Parathyroid adenoma (tissue), 2 donors: ENCODE measurements around the gene CEP83.

Experiments
- H2AFZ ChIP-seq: fragments of 300-600 bp; sonication (generic); one replicate; pipeline ENCODE4 v1.7.0; 2017; ENCODE audit warnings: antibody characterized with exemption, mild to moderate bottlenecking
- H3K27ac ChIP-seq: fragments of 300-600 bp; sonication (generic); one replicate; pipeline ENCODE4 v1.7.0; 2017
- H3K27me3 ChIP-seq: fragments of 300-600 bp; sonication (generic); one replicate; pipeline ENCODE4 v1.7.0; 2017; ENCODE audit warnings: low read length; ENCODE audit not compliant: control insufficient read depth, insufficient read depth
- H3K36me3 ChIP-seq: fragments of 300-600 bp; sonication (generic); one replicate; pipeline ENCODE4 v1.7.0; 2017; ENCODE audit warnings: low read length; ENCODE audit not compliant: control insufficient read depth, insufficient read depth
- H3K4me1 ChIP-seq: fragments of 300-600 bp; sonication (generic); one replicate; pipeline ENCODE4 v1.7.0; 2017; ENCODE audit warnings: control low read depth
- H3K4me2 ChIP-seq: fragments of 300-600 bp; sonication (generic); one replicate; pipeline ENCODE4 v1.7.0; 2017; ENCODE audit warnings: low read length
- H3K4me3 ChIP-seq: fragments of 300-600 bp; sonication (generic); one replicate; pipeline ENCODE4 v1.7.0; 2017; ENCODE audit warnings: low read depth, low read length
- H3K79me2 ChIP-seq: fragments of 300-600 bp; sonication (generic); one replicate; pipeline ENCODE4 v1.7.0; 2017; ENCODE audit warnings: control low read depth
- H3K9ac ChIP-seq: fragments of 300-600 bp; sonication (generic); one replicate; pipeline ENCODE4 v1.7.0; 2017; ENCODE audit warnings: mild to moderate bottlenecking
- H3K9me3 ChIP-seq: fragments of 300-600 bp; sonication (generic); one replicate; pipeline ENCODE4 v1.7.0; 2017; ENCODE audit warnings: low read length; ENCODE audit not compliant: control insufficient read depth
- TF ChIP-seq, protein P1 (sequence below): fragments of 300-600 bp; sonication (generic); IDR thresholded peaks from one replicate; pipeline ENCODE4 v1.7.0; 2017; ENCODE audit warnings: antibody characterized with exemption, mild to moderate bottlenecking
- donor health status: primary hyperparathyroidism.

CEP83 gene

DNA sequence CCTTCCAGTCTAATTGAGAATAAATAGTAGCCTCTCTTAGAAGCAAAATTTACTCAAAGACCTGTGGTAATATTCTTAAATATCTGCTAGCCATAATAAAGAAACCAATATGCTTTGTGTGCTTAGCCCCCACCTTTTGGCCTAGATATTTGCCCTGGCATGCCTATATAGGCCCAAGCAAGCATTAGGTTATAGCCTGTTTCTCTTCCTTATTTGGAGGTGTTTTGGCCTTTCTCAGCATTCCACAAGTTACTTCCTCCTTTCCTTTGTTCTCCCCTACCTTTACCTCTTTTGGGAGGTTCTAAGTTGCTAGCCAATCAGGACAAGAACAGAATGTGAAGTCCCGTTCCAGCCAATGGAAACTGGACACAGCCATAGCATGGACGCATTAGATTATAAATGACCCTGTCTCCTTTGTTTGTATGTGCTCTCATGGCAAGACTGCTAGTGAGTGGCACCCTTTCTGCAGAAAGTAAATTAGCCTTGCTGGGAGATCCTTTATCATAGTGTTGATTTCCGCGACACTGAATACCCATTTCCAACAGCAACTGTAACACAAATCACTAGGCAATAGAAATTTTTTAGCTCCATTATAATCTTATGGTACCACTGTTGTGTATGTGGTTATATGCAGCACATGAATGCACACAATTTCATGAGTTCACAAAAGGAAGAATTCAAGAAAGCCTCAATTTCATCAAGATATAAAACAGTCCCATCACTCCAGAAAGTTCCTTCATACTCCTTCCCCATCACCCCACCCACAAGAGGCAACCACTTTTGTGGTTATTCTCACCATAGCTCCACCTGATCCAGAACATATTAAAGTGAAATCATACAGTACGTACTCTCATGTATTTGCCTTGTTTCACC is 37.6 kb downstream of the CEP83 start:
- no peaks in the 10 kb centered on the region for H3K36me3 ChIP-seq
- no peak overlapping the region for H3K9ac ChIP-seq
- H3K9me3 ChIP-seq, result no peaks in the 10 kb centered on the region
- no peak overlapping the region for H2AFZ ChIP-seq
- H3K79me2 ChIP-seq, result peaks cover 6% of the 10 kb centered on the region
- TF ChIP-seq, protein P1, sequence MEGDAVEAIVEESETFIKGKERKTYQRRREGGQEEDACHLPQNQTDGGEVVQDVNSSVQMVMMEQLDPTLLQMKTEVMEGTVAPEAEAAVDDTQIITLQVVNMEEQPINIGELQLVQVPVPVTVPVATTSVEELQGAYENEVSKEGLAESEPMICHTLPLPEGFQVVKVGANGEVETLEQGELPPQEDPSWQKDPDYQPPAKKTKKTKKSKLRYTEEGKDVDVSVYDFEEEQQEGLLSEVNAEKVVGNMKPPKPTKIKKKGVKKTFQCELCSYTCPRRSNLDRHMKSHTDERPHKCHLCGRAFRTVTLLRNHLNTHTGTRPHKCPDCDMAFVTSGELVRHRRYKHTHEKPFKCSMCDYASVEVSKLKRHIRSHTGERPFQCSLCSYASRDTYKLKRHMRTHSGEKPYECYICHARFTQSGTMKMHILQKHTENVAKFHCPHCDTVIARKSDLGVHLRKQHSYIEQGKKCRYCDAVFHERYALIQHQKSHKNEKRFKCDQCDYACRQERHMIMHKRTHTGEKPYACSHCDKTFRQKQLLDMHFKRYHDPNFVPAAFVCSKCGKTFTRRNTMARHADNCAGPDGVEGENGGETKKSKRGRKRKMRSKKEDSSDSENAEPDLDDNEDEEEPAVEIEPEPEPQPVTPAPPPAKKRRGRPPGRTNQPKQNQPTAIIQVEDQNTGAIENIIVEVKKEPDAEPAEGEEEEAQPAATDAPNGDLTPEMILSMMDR, result no peak
- H3K4me3 ChIP-seq, result no peak overlapping the region
- H3K27ac ChIP-seq, result no peak overlapping the region
- H3K4me2 ChIP-seq, result no peak overlapping the region
- no peaks in the 10 kb centered on the region for H3K4me1 ChIP-seq
- no peaks in the 10 kb centered on the region for H3K27me3 ChIP-seq

DNA sequence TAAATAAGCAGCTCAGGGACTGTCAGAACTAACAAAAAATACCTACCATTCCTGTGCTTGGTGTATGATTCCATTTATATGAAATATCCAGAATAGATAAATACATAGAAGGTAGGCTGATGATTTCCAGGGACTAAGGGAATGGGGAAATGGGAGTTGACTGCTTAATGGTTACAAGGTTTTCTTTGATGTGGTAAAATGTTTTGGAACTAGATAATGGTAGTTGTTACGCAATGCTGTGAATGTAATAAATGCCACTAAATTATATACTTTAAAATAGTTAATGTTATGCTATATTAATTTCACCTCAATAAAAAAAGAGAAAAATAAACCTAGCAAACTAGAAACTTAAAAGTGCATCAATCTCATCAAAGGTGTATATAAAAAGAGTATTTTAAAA is 41.1 kb downstream of the CEP83 start:
- no peak overlapping the region for H3K4me2 ChIP-seq
- no peak overlapping the region for H3K4me3 ChIP-seq
- no peaks in the 10 kb centered on the region for H3K36me3 ChIP-seq
- H3K4me1 ChIP-seq, result no peaks in the 10 kb centered on the region
- H3K27me3 ChIP-seq, result no peaks in the 10 kb centered on the region
- no peaks in the 10 kb centered on the region for H3K9me3 ChIP-seq
- TF ChIP-seq, protein P1, result no peak
- peaks cover 3% of the 10 kb centered on the region for H3K79me2 ChIP-seq
- no peak overlapping the region for H3K9ac ChIP-seq
- no peak overlapping the region for H3K27ac ChIP-seq
- no peak overlapping the region for H2AFZ ChIP-seq

DNA sequence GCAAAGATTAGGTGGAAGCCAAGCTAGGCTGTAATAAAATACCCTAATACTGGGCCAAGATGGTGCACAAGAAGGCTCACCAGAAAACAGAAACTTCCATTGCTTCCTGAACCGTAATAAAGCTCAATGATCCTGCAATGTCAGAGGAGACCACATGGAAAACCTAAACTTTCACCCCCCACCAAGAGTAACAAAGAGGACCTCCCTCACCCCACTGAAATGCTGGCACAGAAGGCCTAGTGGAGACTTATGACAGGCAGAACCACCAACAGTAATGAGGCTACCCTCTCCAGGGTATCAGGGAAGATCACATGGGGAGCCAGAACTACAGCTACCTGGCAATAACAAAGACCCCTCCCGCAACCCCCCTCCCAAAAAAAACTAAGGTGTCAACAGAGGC is 43.1 kb downstream of the CEP83 start:
- H3K27ac ChIP-seq, result no peak overlapping the region
- no peak overlapping the region for H3K4me2 ChIP-seq
- TF ChIP-seq, protein P1, result no peak
- no peaks in the 10 kb centered on the region for H3K27me3 ChIP-seq
- H3K9ac ChIP-seq, result no peak overlapping the region
- no peak overlapping the region for H3K4me3 ChIP-seq
- H3K9me3 ChIP-seq, result no peaks in the 10 kb centered on the region
- H2AFZ ChIP-seq, result no peak overlapping the region
- no peaks in the 10 kb centered on the region for H3K36me3 ChIP-seq
- H3K79me2 ChIP-seq, result peaks cover 3% of the 10 kb centered on the region
- no peaks in the 10 kb centered on the region for H3K4me1 ChIP-seq

DNA sequence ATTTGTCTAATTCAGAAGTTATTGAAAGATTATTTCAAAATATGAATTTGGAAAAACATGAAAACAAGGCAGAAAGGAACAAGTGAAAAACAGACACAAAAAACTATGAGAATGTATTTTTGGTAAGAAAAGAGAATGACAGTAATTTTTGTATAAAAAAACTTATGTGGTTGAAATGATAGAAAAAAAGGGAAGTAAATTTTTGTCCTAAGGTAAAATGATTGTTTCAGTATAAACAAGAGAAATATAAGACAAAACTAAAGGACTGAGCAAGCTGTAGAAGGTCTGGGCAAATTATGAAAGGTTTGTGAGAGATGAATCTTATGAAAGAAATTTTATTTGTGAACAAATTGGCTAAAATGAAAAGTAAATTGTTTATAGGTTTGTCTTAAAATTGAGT is 44.6 kb downstream of the CEP83 start:
- H3K4me2 ChIP-seq, result no peak overlapping the region
- no peaks in the 10 kb centered on the region for H3K9me3 ChIP-seq
- H3K36me3 ChIP-seq, result no peaks in the 10 kb centered on the region

More for the DNA sequence above, 44.6 kb downstream of the CEP83 start:
- Histone ChIP-seq H3K9ac (no peak overlapping the region), H2AFZ (no peak overlapping the region), H3K27me3 (no peaks in the 10 kb centered on the region), H3K4me3 (no peak overlapping the region), H3K79me2 (peaks cover 3% of the 10 kb centered on the region), H3K27ac (no peak overlapping the region), H3K4me1 (no peaks in the 10 kb centered on the region)
- TF ChIP-seq, protein P1, result no peak
